NCI-H187 (cell line): ENCODE data around the gene ARHGAP8.

Experiments
- DNase-seq, 2 experiments: peaks; one replicate each; lab custom pipeline; 2025; lab: John Stamatoyannopoulos, UW

Gene ARHGAP8

GRCh38 chr22:44862281-44862680 lies 109.9 kb downstream of the ARHGAP8 start:
- no peak for DNase-seq

- no peak for DNase-seq
Measured at GRCh38 chr22:44862981-44863860, 110.8 kb downstream of the ARHGAP8 start.

GRCh38 chr22:44865193-44866057 lies 113.0 kb downstream of the ARHGAP8 start:
- DNase-seq, result no peak

- DNase-seq, result no peak
Measured at GRCh38 chr22:44869196-44869595, 116.8 kb downstream of the ARHGAP8 start.

- no peak for DNase-seq
Measured at GRCh38 chr22:44870021-44870420, 117.6 kb downstream of the ARHGAP8 start.

GRCh38 chr22:44871782-44872181 lies 119.4 kb downstream of the ARHGAP8 start:
- DNase-seq, result no peak

- DNase-seq, result no peak
Measured at GRCh38 chr22:44876921-44877320, 124.5 kb downstream of the ARHGAP8 start.

- no peak for DNase-seq
Measured at GRCh38 chr22:44878483-44879300, 126.3 kb downstream of the ARHGAP8 start.

- no peak for DNase-seq
Measured at GRCh38 chr22:44879301-44879680, 126.9 kb downstream of the ARHGAP8 start.

- no peak for DNase-seq
Measured at GRCh38 chr22:44880610-44881290, 128.4 kb downstream of the ARHGAP8 start.

- no peak for DNase-seq
Measured at GRCh38 chr22:44881624-44882023, 129.2 kb downstream of the ARHGAP8 start.

GRCh38 chr22:44882226-44882905 lies 130.0 kb downstream of the ARHGAP8 start:
- no peak for DNase-seq

GRCh38 chr22:44883011-44883421 lies 130.6 kb downstream of the ARHGAP8 start:
- no peak for DNase-seq

- DNase-seq, result no peak
Measured at GRCh38 chr22:44884562-44884961, 132.2 kb downstream of the ARHGAP8 start.

- no peak for DNase-seq
Measured at GRCh38 chr22:44884968-44885805, 132.8 kb downstream of the ARHGAP8 start.

- no peak for DNase-seq
Measured at GRCh38 chr22:44885806-44886360, 133.5 kb downstream of the ARHGAP8 start.

- DNase-seq, result no peak
Measured at GRCh38 chr22:44887941-44888366, 135.6 kb downstream of the ARHGAP8 start.

GRCh38 chr22:44888491-44889254 lies 136.3 kb downstream of the ARHGAP8 start:
- DNase-seq, result no peak
